Karpas-422 (cell line): ENCODE results near the gene ZNF778. TPM values are rescaled to one million over a fixed set of nuclear protein-coding genes. Genes with fewer than 3 reads are reported as not detected.

Source experiments
- DNase-seq: peaks from one replicate; pipeline ENCODE4 v3.0.0-alpha.2; 2015
- H2AFZ ChIP-seq: fragments of 200-600 bp; sonication (generic); 2 replicates; pipeline ENCODE4 v1.6.1; 2014; ENCODE audit warnings: antibody characterized with exemption, low read length, mixed read lengths
- H3K27ac ChIP-seq: fragments of 200-600 bp; sonication (generic); 2 replicates; pipeline ENCODE4 v1.5.1; 2014; ENCODE audit warnings: mild to moderate bottlenecking, low read length, moderate library complexity
- H3K27me3 ChIP-seq: fragments of 200-600 bp; sonication (generic); 2 replicates; pipeline ENCODE4 v1.6.1; 2014; ENCODE audit warnings: low read length, mixed read lengths
- H3K36me3 ChIP-seq: fragments of 200-600 bp; sonication (generic); 2 replicates; pipeline ENCODE4 v1.6.1; 2014; ENCODE audit warnings: low read length, mixed read lengths; ENCODE audit not compliant: insufficient read depth
- H3K4me1 ChIP-seq: fragments of 200-600 bp; sonication (generic); 2 replicates; pipeline ENCODE4 v1.6.1; 2014; ENCODE audit warnings: mild to moderate bottlenecking, low read length, mixed read lengths
- H3K4me2 ChIP-seq: fragments of 200-600 bp; sonication (generic); 2 replicates; pipeline ENCODE4 v1.6.1; 2014; ENCODE audit warnings: low read length, low read depth, mild to moderate bottlenecking; ENCODE audit not compliant: poor library complexity, severe bottlenecking
- H3K4me3 ChIP-seq: fragments of 200-600 bp; sonication (generic); 2 replicates; pipeline ENCODE4 v1.5.1; 2014; ENCODE audit warnings: mild to moderate bottlenecking, antibody characterized with exemption, low read length, mixed read lengths
- H3K79me2 ChIP-seq: fragments of 200-600 bp; sonication (generic); 2 replicates; pipeline ENCODE4 v1.6.1; 2014; ENCODE audit warnings: mild to moderate bottlenecking, low read length, mixed read lengths
- H3K9ac ChIP-seq: fragments of 200-600 bp; sonication (generic); 2 replicates; pipeline ENCODE4 v1.6.0; 2014; ENCODE audit warnings: low read length
- H3K9me2 ChIP-seq: fragments of 200-600 bp; sonication (generic), shearing (Covaris generic); replicated peaks from 2 replicates; pipeline ENCODE4 v1.6.0; 2014; ENCODE audit warnings: mild to moderate bottlenecking, low read length, moderate library complexity; ENCODE audit not compliant: insufficient read depth
- H3K9me3 ChIP-seq: fragments of 300-700, 200-600 bp; sonication (generic); 2 replicates; pipeline ENCODE4 v1.6.1; 2014; ENCODE audit warnings: low read length, mixed read lengths
- H4K20me1 ChIP-seq: fragments of 200-600 bp; sonication (generic); 2 replicates; pipeline ENCODE4 v1.6.1; 2014; ENCODE audit warnings: mild to moderate bottlenecking, antibody characterized with exemption, low read length, low read depth; ENCODE audit not compliant: insufficient read depth
- total RNA-seq: library from RNA; depleted of rRNA; stranded (reverse); fragments of >200 nt; shearing (Covaris generic); gene quantifications from 2 replicates; pipeline ENCODE4 v1.2.3, GENCODE V29; 2014; ENCODE audit warnings: low replicate concordance

The ZNF778 gene
- total RNA-seq, 1 experiment from 2014 or later: 2.7 TPM

DNA sequence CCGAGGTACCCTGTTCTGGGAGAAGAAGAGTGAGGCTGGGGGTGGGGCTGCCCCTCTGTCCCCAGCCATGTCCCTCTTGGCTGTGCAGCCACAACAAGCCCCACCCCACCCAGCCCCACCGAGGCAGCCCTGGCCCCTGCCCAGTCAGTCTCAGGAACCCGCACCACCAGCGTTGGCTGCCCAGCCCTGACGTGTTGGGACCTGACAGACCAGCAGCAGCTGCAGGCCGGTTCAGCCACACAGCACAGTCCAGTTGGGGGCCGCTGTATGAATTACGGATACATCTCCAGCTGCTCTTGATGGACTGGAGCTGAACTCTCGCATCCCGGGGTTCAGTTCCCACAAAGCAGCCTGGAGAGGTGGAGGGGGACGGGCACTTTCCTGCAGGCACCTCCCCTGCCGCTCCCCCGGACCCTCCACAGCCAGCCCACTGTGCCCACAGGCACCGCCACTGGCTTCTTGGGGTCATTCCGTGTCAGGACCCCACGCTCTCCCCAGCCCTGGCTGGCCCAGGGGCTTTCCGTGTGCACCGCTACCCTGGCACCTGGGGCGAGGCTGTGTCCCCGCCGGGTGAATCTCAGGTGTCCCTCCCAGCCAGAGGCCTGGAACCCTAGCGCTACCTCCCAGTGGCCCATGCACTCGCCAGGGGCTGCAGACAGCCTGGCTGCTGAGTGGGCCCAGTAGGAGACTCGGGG lies 38.9 kb upstream of the ZNF778 start:
- no peak overlapping the region for H3K9ac ChIP-seq
- no peaks in the 10 kb centered on the region for H3K36me3 ChIP-seq
- H4K20me1 ChIP-seq: no peaks in the 10 kb centered on the region
- H3K9me3 ChIP-seq: no peaks in the 10 kb centered on the region
- H3K4me1 ChIP-seq: peaks cover 6% of the 10 kb centered on the region
- H3K4me3 ChIP-seq: no peak overlapping the region
- no peak overlapping the region for H2AFZ ChIP-seq
- H3K27ac ChIP-seq: no peak overlapping the region
- no peak overlapping the region for H3K4me2 ChIP-seq
- H3K27me3 ChIP-seq: no peaks in the 10 kb centered on the region
- DNase-seq: no peak
- no peaks in the 10 kb centered on the region for H3K9me2 ChIP-seq
- no peaks in the 10 kb centered on the region for H3K79me2 ChIP-seq

DNA sequence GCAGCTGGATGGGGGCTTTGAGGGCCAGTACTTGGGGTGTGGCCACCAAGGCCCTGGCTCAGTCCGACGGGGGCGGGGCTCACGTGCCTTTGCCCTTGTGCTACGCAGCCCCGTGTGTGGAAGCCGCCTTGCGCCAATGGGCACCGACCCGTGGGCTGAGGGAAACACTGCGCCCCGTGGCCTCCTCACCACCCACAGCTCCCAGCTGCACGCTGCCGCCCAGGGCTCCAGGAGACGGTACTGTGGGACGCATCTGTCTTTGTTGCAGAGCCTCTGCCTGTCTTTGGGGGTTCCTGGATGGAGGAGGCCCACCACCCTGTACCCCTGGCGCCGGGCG lies 38.4 kb upstream of the ZNF778 start:
- no peaks in the 10 kb centered on the region for H3K79me2 ChIP-seq

DNA sequence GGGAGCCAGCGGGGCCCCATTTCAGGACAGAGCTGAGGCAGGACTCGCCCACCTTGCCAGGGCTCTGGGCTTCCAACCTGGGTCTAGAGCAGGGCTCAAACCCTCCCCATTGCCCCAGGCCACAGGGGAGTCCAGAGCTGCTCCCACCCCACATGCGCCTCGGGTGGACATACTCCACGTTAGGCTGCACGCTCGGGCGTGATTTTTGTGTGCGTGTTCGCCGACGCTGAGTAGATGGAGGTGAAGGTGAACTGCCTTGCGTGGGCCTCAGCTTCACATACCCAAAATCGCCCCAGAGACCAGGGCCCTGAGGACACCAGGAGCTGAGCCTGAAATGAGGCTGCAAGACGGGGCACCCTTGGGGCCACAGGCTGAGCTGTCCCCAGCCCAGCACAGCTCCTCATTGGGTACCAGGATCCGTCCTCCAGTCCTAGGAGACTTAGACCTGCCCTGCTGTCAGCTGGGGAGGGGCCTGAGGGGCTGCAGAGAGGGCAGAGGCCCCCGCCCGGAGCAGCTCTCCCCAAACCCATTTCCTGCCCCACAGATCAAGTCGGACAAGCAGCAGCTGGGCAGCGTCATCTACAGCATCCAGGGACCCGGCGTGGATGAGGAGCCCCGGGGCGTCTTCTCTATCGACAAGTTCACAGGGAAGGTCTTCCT lies 37.7 kb upstream of the ZNF778 start:
- Histone ChIP-seq H3K36me3 (no peaks in the 10 kb centered on the region), H3K4me3 (no peak overlapping the region), H3K27me3 (no peaks in the 10 kb centered on the region), H2AFZ (no peak overlapping the region), H3K9ac (no peak overlapping the region), H3K4me2 (no peak overlapping the region), H4K20me1 (no peaks in the 10 kb centered on the region), H3K9me2 (no peaks in the 10 kb centered on the region), H3K79me2 (no peaks in the 10 kb centered on the region), H3K4me1 (no peaks in the 10 kb centered on the region), H3K27ac (no peak overlapping the region), H3K9me3 (no peaks in the 10 kb centered on the region)
- no peak for DNase-seq

More for the DNA sequence above, 38.4 kb upstream of the ZNF778 start:
- no peaks in the 10 kb centered on the region for H3K27me3 ChIP-seq
- H3K9ac ChIP-seq: no peak overlapping the region
- peaks cover 6% of the 10 kb centered on the region for H3K4me1 ChIP-seq
- H2AFZ ChIP-seq: no peak overlapping the region
- no peaks in the 10 kb centered on the region for H3K36me3 ChIP-seq
- H3K9me2 ChIP-seq: no peaks in the 10 kb centered on the region
- H3K4me2 ChIP-seq: no peak overlapping the region
- no peak overlapping the region for H3K27ac ChIP-seq
- H3K9me3 ChIP-seq: no peaks in the 10 kb centered on the region
- no peak for DNase-seq
- H3K4me3 ChIP-seq: no peak overlapping the region
- H4K20me1 ChIP-seq: no peaks in the 10 kb centered on the region

DNA sequence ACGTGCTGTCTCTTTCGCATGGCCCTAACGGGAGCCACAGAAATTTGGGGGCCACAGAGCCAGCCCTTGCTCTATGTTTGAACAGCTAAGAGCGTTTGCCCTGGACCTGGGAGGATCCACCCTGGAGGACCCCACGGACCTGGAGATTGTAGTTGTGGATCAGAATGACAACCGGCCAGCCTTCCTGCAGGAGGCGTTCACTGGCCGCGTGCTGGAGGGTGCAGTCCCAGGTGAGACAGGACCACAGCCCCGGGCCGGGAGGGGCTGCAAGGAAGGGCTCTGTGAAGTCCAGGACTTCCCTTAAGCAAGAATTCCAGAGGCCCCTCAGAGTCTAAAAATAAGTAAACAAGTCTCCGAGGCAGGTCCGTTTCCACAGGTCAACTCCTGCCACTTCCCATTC lies 34.0 kb upstream of the ZNF778 start:
- Histone ChIP-seq H3K9me2 (no peaks in the 10 kb centered on the region), H2AFZ (no peak overlapping the region), H3K9me3 (no peaks in the 10 kb centered on the region), H4K20me1 (no peaks in the 10 kb centered on the region), H3K4me3 (no peak overlapping the region), H3K79me2 (no peaks in the 10 kb centered on the region), H3K36me3 (no peaks in the 10 kb centered on the region), H3K4me1 (no peaks in the 10 kb centered on the region), H3K27me3 (no peaks in the 10 kb centered on the region), H3K27ac (no peak overlapping the region), H3K9ac (no peak overlapping the region), H3K4me2 (no peak overlapping the region)
- no peak for DNase-seq

DNA sequence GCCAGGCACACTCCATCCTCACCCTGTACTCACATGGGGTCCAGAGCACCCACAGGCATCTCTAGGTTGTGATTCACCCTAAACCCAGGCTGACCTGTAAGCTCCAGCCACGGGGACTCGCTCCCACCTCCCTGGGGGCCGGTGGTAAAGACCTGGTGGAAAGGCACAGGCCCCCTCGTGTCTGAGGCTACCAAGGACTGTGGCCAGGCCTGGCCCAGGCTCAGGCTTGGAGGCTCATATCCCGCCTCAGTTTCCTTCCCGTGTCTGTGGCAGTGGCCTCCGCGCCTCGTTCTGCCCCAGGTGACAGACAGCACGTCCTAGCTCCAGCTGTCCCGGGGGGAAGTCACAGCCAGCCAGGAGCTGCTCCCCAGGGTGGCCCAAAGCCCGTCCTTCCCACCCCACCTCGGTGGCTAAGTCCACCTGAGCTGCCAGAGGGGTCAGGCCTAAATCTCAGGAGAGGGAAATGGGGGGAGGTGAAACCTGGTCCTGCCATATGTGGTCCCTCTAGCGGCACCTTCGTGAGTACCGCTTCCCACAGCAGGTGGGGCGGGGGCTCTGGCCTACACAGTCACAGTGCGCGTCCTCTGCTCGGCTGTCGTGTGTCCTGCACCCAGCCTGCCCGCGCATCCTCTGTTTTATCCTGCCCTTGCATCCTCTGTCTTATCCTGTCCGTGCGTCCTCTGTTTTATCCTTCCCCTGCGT lies 33.4 kb upstream of the ZNF778 start:
- H3K4me2 ChIP-seq: no peak overlapping the region
- no peak overlapping the region for H3K4me3 ChIP-seq
- H3K9me3 ChIP-seq: no peaks in the 10 kb centered on the region
- H3K27me3 ChIP-seq: no peaks in the 10 kb centered on the region
- no peaks in the 10 kb centered on the region for H3K4me1 ChIP-seq
- no peaks in the 10 kb centered on the region for H3K9me2 ChIP-seq
- DNase-seq: no peak
- H3K27ac ChIP-seq: no peak overlapping the region
- no peaks in the 10 kb centered on the region for H3K36me3 ChIP-seq
- no peaks in the 10 kb centered on the region for H4K20me1 ChIP-seq
- no peak overlapping the region for H3K9ac ChIP-seq
- H2AFZ ChIP-seq: no peak overlapping the region
- H3K79me2 ChIP-seq: no peaks in the 10 kb centered on the region

DNA sequence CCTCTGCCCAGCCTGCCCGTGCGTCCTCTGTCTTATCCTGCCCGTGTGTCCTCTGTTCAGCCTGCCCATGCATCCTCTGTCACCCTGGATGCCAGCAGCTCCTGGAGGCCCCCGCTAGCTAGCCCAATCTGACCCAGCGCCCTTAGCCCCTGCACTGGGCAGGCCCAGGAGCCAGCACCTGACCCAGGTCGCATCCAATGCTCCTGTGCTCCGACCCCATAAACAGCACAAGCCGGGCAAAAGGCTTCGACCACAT lies 32.9 kb upstream of the ZNF778 start:
- Histone ChIP-seq H3K4me2 (no peak overlapping the region), H2AFZ (no peak overlapping the region), H3K9ac (no peak overlapping the region), H3K9me2 (no peaks in the 10 kb centered on the region), H4K20me1 (no peaks in the 10 kb centered on the region), H3K4me3 (no peak overlapping the region), H3K4me1 (no peaks in the 10 kb centered on the region), H3K27ac (no peak overlapping the region), H3K36me3 (no peaks in the 10 kb centered on the region), H3K9me3 (no peaks in the 10 kb centered on the region), H3K79me2 (no peaks in the 10 kb centered on the region), H3K27me3 (no peaks in the 10 kb centered on the region)
- no peak for DNase-seq

DNA sequence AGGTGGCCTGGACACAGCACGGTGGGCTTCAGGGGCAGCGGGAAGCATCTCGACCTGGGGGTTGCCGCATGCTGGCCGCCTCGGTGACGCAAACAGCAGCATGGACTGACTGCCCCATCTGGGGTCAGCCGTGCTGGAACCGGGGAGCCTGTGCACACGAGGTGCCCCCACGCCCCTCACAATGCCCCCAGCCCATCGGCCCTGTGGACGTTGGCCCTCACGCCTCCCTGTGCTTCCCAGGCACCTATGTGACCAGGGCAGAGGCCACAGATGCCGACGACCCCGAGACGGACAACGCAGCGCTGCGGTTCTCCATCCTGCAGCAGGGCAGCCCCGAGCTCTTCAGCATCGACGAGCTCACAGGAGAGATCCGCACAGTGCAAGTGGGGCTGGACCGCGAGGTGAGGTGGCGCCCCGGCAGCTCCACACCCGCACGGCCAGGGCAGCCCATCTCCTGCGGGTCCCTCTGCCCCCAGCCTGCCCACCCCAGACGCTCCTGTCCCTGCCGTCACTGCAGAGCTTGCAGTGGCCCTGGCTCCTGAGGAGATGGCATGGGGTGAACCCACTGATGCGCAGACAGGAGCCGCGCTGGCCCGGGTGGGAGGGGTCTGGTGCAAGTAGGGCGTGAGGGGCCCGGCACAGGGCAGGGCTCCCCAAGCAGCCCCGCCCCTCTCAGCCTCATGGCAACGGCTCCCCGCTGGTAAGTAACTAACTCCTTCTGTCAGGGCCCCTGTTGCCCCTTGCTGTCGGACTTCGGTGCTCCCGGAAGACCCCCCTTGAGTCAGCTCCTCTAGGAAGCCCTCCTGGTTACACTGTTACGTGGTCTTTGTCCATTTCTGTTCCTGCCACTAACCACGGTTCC lies 32.3 kb upstream of the ZNF778 start:
- no peak overlapping the region for H3K4me2 ChIP-seq
- no peaks in the 10 kb centered on the region for H3K4me1 ChIP-seq
- H4K20me1 ChIP-seq: no peaks in the 10 kb centered on the region
- H3K27ac ChIP-seq: no peak overlapping the region
- H3K9ac ChIP-seq: no peak overlapping the region
- H3K9me2 ChIP-seq: no peaks in the 10 kb centered on the region
- no peaks in the 10 kb centered on the region for H3K9me3 ChIP-seq
- no peak overlapping the region for H2AFZ ChIP-seq
- no peak overlapping the region for H3K4me3 ChIP-seq
- no peaks in the 10 kb centered on the region for H3K27me3 ChIP-seq
- H3K36me3 ChIP-seq: no peaks in the 10 kb centered on the region
- no peak for DNase-seq
- H3K79me2 ChIP-seq: no peaks in the 10 kb centered on the region
